Measurements from ENCODE around the gene EFNB2.

EFNB2 gene

GRCh38 chr13:106440866-106441265 is 94.6 kb downstream of the EFNB2 start:
- DNase-seq = no peak
